ENCODE results near the gene UNC45A.
A peak's percentile ranks its signal among the peaks of the same experiment; 100 is the strongest.
"Not testable (repeated sequence)": the region's sequence is repeated elsewhere in the genome, so short reads cannot be mapped to it uniquely, and the experiment has no call there.

UNC45A gene

DNA sequence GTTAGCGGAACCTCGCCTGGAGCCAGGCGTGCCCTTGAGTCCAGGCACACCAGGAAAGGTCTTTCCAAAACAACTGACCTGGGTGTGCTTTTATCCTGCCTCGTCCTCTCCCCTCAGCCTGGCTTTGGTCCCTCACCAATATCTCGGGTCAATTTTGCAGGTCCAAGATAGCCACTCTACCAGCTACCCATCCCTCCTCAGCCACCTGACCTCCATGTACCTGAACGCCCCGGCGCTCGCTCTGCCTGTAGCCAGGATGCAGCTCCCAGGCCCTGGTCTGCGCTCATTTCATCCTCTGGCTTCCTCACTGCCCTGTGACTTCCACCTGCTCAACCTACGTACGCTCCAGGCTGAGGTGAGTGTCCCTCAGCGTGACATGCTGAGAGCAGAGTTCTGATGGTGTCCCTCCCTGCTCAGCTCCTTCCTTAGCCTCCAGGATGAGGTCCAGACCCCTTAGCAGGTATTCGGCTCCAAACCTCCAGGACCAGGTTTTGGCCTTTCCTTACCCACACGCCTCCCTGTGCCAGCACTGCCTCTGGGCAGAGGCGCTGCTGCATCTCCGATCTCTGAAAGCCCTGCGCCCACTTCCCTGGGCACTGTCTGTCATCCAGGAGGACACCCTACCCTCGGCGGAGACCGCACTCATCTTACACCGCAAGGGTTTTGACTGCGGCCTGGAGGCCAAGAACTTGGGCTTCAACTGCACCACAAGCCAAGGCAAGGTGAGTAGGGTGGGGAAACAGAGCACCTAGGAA, 16.9 kb upstream of the UNC45A start:
- DNase-seq (ENCODE audit: low read depth in 2 of 2), result no peak

DNA sequence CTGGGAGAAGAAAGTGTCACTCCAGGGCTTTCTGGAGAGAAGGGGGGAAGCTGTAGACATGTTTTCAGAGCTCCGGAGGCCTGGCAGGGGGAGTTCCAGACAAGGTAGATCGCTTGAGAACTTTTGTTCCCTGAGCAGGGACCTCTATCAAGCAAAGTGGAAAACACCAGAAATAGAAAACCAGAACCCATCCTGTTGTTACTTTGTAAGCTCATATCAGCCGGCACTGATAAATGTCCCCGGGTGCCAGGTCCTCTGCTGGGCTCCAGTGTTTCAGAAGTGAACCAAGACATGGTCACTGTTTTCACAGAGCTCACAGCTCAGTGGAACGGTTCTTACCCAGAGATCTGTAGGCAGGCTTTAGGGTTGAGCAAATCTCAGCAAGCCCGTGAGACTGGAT, 16.2 kb upstream of the UNC45A start:
- no peak for DNase-seq (ENCODE audit: low read depth in 2 of 2)

DNA sequence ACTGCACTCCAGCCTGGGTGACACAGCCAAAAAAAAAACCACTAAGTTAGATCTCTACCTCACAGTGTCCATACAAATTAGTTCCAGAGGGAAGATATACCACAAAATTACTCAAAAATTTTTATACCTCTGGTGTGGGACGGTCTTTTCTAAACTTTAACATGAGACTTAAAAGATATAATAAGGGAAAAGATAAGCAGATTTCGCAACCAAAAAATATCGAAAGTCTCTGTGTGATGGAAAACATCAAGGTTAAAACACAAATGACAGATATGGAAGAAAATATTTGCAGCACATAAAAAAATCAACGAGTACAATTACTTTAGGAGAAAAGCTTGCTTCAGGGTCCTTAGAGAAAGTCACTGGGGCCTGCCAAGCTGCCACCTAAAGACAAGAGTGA, 13.2 kb upstream of the UNC45A start:
- no peak for DNase-seq (ENCODE audit: low read depth in 2 of 2)

DNA sequence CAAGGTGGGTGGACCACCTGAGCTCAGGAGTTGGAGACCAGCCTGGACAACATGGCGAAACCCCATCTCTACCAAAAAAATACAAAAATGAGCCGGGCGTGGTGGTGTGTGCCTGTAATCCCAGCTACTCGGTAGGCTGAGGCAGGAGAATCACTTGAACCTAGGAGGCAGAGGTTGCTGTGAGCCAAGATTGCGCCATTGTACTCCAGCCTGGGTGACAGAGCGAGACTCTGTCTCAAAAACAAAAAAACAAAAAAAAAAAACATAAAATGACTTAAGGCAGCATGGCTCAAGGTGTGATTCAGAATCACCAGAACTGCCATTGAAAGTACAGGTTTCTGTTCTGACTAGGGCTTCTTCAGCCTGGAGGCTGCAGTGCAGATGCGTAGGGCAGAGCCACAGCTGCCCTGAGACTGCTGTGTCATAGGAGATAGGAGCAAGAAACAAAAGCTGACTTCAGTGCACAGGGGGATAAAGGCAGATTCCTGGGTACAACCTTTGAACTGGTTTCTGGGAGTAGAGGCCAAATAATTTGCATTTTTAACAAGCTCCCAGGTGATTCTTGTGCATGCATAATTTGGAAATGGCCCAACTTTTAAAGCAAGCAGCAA, 12.3 kb upstream of the UNC45A start:
- DNase-seq (ENCODE audit: low read depth in 2 of 2), result not testable (repeated sequence)

DNA sequence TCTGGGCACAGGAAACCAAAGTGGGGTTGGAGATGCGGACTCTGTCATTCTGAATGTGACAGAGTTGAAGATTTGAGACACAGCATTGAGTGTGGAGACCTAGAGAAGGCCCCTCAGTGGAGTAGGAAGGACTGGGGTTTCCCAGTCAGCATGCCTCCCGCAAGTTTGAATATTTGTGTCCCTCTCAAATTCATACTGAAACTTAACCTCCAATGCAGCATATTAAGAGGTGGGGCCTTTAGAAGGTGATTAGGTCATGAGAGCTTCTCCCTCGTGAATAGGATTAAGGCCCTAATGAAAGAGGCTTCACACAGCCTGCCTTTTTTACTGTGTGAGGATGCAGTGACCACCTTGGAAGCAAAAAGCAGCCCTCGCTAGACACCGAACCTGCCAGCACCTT, 10.7 kb upstream of the UNC45A start:
- DNase-seq (ENCODE audit: low read depth in 2 of 2), result no peak

DNA sequence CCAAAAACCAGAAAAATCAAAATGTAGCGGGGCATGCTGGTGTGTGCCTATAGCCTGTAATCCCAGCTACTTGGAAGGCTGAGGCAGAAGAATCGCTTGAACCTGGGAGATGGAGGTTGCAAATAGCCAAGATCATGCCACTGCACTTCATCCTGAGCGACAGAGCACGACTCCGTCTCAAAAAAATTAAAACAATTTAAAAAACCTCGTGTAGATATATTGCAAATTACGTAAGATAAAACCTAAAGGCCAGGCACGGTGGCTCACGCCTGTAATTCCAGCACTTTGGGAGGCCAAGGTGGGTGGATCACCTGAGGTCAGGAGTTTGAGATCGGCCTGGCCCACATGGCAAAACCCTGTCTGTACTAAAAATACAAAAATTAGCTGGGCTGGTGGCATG, 8.3 kb upstream of the UNC45A start:
- not testable (repeated sequence) for DNase-seq (ENCODE audit: low read depth in 2 of 2)

DNA sequence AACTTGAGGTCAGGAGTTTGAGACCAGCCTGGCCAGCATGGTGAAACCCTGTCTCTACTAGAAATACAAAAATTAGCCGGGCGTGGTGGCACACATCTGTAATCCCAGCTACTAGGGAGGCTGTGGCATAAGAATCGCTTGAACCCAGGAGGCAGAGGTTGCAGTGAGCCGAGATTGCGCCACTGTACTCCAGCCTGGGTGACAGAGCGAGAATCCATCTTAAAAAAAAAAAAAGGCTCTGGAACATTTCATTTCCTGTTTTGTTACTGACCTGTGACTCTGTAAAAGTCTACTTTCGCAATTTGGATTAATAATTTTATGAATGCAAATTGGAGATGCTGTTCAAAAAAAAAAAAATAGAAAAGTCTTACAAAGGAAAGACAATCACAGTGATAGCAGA, 7.0 kb upstream of the UNC45A start:
- not testable (repeated sequence) for DNase-seq (ENCODE audit: low read depth in 2 of 2)

DNA sequence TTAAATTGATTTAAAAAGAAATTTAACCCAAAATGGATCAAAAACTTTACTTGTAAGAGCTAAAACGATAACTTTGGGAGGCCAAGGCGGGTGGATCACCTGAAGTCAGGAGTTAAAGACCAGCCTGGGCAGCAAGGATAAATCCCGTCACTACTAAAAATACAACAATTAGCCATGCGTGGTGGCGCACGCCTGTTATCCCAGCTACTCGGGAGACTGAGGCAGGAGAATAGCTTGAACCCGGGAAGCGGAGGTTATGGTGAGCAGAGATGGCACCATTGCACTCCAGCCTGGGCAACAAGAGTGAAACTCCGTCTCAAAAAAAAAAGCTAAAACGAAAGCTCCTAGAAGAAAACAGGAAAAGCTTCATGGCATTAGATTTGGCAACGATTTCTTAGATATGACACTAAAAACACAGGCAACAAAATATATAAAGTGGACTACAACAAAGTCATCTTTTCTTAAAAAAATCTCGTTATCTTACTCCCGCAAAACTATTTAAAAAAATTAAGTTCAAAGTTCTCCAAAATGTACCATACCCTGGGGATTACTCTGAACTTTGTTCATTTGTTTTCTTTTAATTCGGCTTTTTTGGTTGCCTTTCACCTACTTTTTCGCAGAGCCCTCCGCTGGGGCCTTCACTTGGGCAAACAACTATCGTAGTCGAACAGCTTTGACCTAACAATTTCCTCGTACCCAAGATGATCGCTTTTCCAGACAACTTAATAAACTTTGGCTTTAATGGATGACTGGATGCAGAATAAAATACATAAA, 5.7 kb upstream of the UNC45A start:
- no peak for DNase-seq (ENCODE audit: low read depth in 2 of 2)

DNA sequence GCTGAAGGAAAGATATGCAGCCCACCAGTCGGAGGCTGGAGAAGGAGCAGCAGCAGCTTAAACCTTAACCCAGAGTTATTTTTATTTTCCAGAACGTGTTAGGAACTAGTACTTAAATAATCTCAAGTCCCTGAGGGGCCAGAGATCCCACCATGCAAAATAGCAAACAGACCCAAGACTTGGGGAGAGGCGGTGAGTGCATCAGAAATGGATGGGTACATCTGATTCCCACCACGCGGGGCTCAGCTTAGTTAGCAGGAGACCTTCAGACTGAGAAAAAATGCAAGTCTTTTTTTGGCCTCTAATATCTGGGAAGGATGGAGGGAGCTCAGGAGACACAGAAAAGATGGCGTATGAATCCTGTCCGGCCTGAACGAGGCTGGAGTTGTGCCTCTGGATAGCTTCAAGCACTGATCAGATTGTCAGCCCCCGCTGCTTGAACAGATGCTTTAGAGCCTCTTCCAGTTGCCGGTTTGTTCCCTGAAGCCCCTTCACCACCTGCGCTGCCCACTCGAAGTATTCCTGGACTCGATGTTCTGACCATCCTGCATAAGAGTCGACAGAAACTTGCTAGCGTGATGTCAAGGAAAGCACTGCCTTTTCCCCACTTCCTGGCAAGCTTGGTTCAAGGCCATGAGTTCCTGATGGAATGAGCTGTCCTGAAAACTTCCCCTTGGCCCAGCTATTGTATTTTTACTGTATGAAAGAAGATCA, 4.1 kb upstream of the UNC45A start:
- no peak for DNase-seq (ENCODE audit: low read depth in 2 of 2)

DNA sequence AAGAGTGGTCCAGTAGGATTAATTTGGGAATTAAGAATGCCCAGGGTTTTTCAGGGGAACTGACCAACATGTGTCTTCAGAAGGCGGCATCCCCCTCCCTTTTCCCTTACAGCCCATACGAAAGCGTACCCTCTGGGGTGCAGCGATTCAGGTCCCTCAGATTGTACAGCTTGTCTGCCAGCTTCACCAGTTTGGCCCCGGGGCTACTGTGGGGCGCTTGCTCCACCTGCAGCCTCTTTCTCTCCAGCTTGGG, 3.6 kb upstream of the UNC45A start:
- DNase-seq (ENCODE audit: low read depth in 2 of 2), result no peak

DNA sequence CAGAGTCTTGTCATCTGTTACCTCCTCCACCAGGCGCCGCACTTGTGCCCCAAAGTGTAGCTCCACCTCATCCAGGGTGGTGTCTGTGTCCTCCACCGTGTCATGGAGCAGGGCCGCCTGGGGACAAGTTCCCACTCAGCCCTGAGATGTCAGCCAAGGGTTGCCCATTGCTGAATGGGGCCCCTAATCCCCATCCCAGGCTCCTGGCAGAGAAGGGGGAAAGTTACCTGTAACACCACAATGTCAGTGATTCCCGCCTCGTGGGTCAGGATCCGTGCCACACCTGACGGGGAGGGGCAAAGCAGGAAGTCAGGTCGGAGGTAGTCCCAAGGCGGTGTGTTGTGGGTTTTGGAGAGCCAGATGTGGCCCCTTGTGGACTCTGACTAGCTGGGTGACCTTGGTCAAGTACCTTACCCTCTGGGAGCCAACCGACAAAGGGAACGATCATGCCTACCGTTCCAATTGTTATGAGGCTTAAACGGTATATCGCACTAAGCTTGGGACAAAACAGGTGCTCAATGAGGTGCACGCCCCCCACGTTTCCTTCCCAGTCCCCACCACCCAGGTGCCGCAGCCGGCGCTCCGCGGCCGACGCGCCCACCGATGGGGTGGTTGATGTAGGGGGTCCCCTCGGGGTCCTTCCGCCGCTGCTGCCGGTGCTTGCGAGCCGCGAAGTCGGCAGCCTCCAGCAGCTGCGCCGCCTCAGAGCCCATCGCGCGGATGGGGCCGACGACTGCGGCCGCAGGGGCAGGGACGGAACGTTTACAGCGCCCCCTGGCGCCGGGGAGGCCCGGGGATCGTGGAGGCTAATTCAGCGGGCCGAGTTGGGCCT, 3.0 kb upstream of the UNC45A start, which contains the start of gene HDDC3:
HDDC3 (minus strand) TSS at position 722 of the 832 bp plus-strand sequence; CDS start at position 713, 9 bp downstream.
- DNase-seq (ENCODE audit: low read depth in 2 of 2), result peak; percentile 74 to 78

DNA sequence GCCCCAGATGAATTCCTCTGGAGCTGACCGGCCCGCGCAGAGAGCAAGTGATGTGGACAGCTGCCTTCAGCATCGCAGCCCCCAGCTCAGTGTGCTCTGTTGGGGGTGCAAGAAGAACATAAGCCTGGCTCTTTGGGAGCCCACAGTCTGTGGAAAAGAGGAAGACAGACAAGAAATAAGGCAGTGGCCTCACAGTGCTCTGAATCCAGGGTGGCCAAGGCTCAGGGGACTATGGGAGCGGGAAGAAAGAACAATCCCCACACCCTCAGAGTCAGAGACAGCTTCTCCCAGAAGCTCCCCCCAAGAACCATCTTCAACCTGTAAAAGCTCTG, 2.5 kb upstream of the UNC45A start:
- DNase-seq (ENCODE audit: low read depth in 2 of 2), result no peak

DNA sequence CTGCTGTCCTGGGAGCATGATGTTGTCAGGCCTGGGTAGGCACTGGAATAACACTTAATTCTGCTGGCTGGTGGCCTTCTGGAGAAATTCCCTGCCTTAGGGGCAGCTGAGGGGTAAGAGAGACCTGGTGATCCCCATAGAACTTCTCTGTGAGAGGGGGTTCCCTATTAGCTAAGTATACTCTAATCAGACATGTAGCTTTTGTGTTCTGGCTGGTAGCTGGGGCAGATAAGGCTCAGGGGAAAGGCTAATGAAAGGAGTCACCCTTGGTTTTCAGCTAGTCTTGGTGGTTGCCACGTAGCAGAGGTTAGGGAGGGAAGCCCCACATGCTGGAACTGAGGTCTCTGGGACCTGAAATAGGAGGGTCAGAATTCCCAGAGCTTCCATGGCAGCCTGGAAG, 1.8 kb upstream of the UNC45A start:
- DNase-seq (ENCODE audit: low read depth in 2 of 2), result no peak

DNA sequence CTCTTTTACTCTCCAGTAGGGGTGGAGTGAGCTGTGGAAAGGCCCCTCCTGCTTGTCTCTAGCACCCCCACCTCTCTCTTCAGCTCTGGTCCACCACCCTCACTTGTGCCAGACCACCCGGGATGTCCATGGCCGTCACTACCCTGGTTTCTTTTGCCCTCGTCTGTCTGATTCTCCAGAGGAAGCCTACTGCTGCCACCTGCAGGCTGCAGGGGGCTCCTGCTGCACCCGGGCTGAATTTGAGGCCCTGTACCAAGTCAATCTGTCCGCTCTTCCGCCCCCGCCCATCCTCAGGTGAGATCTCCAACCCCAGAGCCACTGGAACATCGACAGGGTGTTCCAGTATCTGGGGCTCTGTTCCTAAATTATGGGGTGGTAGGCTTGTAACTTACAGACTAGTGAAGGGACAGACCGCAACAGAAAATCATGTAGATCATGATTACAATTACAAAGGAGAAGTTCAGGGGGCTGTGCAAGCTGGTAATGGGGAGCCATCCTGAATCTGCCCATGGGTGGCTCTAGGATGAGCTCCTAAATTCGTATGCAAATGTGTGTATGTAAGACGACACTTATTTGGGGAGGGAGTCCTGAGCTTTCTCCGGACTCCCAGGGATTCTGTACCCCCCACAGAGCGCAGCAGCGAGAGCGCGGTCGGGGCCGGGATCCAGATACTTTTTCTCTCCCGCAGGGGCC, 683 bp upstream of the UNC45A start:
- DNase-seq (ENCODE audit: low read depth in 2 of 2), result peak; percentile 64 to 72

DNA sequence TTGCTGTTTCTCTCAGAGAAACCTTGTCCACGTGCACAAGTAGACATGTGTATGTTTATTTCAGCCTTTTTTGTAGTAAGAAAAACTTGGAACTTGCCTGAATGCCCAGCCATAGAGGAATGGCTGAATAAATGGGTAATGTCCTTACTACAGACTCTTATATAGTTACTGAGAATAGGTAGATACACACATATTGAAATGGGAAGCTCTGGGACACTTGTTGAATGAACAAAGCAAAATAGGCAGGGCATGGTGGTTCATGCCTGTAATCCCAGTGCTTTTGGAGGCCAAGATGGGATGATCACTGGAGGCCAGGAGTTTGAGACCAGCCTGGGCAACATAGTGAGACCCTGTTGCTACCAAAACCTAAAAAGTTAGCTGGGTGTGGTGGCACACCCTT, 1.7 kb downstream of the UNC45A start:
- DNase-seq (ENCODE audit: low read depth in 2 of 2), result no peak

DNA sequence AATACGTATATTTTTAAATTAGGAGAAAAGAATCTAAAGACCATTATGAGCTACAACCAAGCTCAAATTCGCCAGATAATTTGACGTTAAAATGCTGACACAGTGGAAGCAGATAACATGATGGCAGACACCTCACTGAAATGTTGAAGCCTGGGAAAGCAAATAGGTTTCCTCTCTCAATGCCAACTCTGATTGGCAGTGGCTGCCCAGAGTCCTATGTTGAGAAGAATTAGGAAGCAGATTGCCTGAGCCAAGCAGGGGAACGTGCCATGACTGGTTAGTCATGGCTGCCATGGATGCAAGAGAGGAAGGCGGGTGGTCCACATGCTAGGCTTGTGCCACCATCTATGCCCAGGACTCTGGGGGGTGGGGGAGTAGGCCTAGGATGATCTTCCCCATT, 3.2 kb downstream of the UNC45A start:
- no peak for DNase-seq (ENCODE audit: low read depth in 2 of 2)

DNA sequence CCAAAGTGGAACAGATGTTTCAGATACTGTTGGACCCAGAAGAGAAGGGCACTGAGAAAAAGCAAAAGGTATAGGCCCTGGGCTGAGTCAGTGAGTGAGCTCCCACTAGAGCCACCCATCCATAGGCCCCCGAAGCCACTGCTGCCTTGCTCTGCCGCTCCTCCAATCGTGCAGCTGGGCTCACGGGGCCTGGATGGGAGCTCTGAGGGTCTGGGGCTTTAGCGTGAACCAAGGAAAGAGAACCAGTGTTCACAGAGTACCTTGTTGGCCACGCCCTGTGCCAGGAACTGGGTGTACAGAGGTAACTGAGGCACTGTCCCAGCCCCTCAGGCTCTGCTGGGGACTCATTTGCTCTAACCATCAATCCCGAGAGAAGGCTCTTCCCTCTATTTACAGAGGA, 4.7 kb downstream of the UNC45A start:
- no peak for DNase-seq (ENCODE audit: low read depth in 2 of 2)

DNA sequence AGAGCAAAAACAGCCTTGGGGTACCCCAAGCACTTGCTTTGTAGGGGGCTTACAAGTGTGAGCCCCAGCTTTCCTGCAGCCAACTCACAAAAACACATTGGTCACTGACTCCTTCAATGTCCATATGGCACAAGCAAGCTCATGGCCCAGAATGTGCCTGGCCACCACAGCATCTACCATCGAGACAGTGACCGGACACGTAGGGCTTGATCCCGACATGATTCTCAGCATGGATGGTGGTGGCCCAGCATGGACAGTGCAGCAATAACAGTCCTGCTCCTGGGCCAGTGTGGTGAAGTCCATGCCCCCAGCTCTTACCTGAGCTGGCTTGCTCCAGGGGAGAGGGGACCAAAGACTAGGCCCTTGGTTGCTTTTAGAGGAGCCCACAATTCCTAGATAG, 6.0 kb downstream of the UNC45A start:
- DNase-seq (ENCODE audit: low read depth in 2 of 2), result no peak

DNA sequence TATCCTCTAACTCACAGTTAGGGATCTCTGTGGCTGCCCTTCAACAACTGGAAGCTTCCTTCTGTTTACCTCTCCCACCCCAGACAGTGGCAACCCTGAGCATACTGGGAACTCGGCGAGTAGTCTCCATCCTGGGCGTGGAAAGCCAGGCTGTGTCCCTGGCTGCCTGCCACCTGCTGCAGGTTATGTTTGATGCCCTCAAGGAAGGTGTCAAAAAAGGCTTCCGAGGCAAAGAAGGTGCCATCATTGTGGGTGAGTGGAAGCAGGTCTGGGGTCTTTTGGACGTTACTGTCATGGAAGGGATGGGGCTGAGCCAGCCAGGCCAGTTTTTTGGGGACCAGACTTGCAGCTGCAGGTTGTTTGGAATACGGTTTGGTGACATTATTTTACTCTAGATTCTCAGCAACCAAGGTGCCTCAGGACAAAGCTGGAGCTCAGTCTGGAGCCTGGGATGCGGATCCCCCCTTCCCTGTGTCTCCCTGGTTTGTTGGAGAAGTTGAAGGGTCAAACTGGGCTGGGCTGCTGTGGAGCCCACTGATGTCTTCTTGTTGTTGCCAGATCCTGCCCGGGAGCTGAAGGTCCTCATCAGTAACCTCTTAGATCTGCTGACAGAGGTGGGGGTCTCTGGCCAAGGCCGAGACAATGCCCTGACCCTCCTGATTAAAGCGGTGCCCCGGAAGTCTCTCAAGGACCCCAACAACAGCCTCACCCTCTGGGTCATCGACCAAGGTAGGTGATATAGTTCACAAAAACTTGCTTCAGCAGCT, 7.5 kb downstream of the UNC45A start:
- DNase-seq (ENCODE audit: low read depth in 2 of 2), result no peak

DNA sequence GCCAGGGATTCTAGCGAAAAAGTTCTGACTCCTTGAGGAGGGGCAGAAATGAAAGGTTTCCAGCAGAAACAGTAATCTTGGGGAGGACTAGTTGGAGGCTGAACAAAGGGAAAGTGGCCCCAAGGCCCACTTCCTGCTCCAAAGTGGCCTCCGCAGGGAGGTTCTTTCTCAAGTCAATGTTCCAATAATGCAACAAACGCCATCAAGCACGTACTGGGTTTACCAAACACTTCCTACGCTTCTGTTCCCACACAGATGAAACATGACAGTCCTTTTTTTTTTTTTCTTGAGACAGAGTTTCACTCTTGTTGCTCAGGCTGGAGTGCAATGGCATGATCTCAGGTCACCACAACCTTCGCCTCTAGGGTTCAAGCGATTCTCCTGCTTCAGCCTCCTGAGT, 10.0 kb downstream of the UNC45A start:
- no peak for DNase-seq (ENCODE audit: low read depth in 2 of 2)
